22Rv1 (cell line): Measurements from ENCODE around the gene RDM1.

Experiments used
- CTCF ChIP-seq: fragments of 450-650 bp; IDR thresholded peaks from 2 replicates; pipeline ENCODE4 v1.5.1; 2017; ENCODE audit warnings: mild to moderate bottlenecking
- ZFX ChIP-seq: fragments of 450-650 bp; IDR thresholded peaks from 2 replicates; pipeline ENCODE4 v1.6.1; 2017; ENCODE audit warnings: antibody characterized with exemption, borderline replicate concordance

GRCh38 chr17:35923609-35924114 lies 6.9 kb downstream of the RDM1 start:
- TF ChIP-seq CTCF (no peak), ZFX (no peak)
